AG10803 (cell line): ENCODE results near the gene UVRAG.
A peak's percentile ranks its signal among the peaks of the same experiment; 100 is the strongest.

ENCODE experiments used
- DNase-seq: peaks from one replicate; pipeline ENCODE4 v3.0.0; 2010; ENCODE audit warnings: low read depth
- H3K4me3 ChIP-seq: 2 replicates; pipeline ENCODE4 v1.5.1; 2011; ENCODE audit warnings: mild to moderate bottlenecking, low read length, control low read depth
- TF ChIP-seq, protein P1 (sequence below): conservative IDR thresholded peaks from 2 replicates; pipeline ENCODE4 v1.5.1; 2011; ENCODE audit warnings: mild to moderate bottlenecking, low read length, control low read depth, inconsistent platforms

UVRAG gene

DNA sequence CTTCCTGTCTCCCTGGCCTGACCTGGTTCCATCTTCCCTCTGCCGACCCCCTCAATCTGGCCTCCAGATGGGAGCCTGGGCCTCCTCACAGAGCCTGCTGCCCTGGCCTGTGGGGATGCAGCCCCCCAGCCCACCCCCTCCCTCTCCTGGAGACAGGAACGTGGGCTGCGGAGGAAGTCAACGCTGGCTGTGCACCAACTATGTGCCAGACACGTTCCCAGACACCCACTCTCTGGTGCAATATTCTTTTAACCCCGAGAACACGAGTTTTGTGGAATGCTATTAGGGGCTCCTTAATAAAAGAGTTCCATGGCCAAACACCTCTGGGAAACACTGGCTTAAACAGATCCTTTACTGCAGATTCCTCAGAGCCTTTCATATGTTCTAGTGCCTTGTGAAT is 375.4 kb downstream of the UVRAG start:
- peak; percentile 62 for DNase-seq
- TF ChIP-seq, protein P1, sequence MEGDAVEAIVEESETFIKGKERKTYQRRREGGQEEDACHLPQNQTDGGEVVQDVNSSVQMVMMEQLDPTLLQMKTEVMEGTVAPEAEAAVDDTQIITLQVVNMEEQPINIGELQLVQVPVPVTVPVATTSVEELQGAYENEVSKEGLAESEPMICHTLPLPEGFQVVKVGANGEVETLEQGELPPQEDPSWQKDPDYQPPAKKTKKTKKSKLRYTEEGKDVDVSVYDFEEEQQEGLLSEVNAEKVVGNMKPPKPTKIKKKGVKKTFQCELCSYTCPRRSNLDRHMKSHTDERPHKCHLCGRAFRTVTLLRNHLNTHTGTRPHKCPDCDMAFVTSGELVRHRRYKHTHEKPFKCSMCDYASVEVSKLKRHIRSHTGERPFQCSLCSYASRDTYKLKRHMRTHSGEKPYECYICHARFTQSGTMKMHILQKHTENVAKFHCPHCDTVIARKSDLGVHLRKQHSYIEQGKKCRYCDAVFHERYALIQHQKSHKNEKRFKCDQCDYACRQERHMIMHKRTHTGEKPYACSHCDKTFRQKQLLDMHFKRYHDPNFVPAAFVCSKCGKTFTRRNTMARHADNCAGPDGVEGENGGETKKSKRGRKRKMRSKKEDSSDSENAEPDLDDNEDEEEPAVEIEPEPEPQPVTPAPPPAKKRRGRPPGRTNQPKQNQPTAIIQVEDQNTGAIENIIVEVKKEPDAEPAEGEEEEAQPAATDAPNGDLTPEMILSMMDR: no peak
- no peak overlapping the region for H3K4me3 ChIP-seq
